GM23338 (cell line): ENCODE data around the gene BCL2.

Source experiments
- EZH2 ChIP-seq: fragments of 200-600 bp; sonication (generic); IDR thresholded peaks from one replicate; pipeline ENCODE4 v1.8.0; 2017; ENCODE audit warnings: antibody characterized with exemption, mild to moderate bottlenecking, low read depth; ENCODE audit not compliant: unreplicated experiment
- EZH2phosphoT487 ChIP-seq: fragments of 200-600 bp; sonication (generic); IDR thresholded peaks from one replicate; pipeline ENCODE4 v1.8.1; 2018; ENCODE audit warnings: antibody characterized with exemption; ENCODE audit not compliant: unreplicated experiment
- JUNB ChIP-seq: IDR thresholded peaks from one replicate; pipeline ENCODE4 v1.6.1; 2016; ENCODE audit warnings: antibody characterized with exemption; ENCODE audit not compliant: unreplicated experiment
- POLR2AphosphoS5 ChIP-seq: IDR thresholded peaks from 2 replicates; pipeline ENCODE4 v1.6.1; 2016; ENCODE audit warnings: antibody characterized with exemption, low read depth
- TF ChIP-seq, protein P1 (sequence below), 2 experiments: fragments of 200-600 bp in 1 of 2; sonication (generic) in 1 of 2; conservative IDR thresholded peaks; 2 replicates each; pipeline versions ENCODE4 v1.5.1 to v1.6.1; 2016 to 2017; ENCODE audit warnings: antibody characterized with exemption in 2 of 2, low read depth in 2 of 2, mild to moderate bottlenecking in 2 of 2, moderate library complexity in 1 of 2
- TF ChIP-seq, protein P2 (sequence below): IDR thresholded peaks from one replicate; pipeline ENCODE4 v1.6.1; 2018; ENCODE audit warnings: antibody characterized with exemption; ENCODE audit not compliant: unreplicated experiment
- TF ChIP-seq, protein P3 (sequence below): IDR thresholded peaks from 2 replicates; pipeline ENCODE4 v1.6.1; 2016; ENCODE audit warnings: antibody characterized with exemption

DNA sequence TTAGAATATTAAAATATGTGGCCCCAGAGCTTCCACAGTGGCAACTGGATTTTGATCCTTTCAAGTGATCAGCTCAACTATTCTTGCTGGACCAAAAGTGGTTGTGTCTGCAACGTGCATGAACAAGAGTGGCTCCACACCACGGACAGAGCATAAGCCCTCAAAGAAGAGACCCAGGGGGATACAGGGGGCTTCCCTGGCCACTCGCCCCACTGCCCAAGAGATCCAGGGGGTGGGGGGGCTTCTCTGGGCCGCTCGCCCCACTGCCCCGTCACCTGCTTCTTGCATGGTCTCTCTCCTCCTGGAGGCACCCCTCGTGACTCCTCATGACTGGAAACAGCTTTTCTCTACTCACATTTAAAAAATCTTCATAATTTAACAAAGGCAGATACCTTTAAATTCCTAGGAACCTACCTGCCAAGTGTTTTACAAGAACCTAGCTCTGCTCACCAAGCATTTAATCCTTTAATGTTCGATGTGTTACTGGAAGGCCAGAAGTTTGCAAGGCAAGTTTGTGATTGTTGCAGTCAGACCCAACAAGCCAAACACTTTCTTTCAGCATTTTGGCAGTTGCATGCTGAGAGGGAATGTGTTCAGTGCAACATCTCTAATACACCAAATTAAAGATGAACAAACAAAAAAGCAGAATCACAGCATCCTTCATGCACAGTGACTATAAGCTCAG is 174.3 kb downstream of the BCL2 start:
- TF ChIP-seq, protein P1, sequence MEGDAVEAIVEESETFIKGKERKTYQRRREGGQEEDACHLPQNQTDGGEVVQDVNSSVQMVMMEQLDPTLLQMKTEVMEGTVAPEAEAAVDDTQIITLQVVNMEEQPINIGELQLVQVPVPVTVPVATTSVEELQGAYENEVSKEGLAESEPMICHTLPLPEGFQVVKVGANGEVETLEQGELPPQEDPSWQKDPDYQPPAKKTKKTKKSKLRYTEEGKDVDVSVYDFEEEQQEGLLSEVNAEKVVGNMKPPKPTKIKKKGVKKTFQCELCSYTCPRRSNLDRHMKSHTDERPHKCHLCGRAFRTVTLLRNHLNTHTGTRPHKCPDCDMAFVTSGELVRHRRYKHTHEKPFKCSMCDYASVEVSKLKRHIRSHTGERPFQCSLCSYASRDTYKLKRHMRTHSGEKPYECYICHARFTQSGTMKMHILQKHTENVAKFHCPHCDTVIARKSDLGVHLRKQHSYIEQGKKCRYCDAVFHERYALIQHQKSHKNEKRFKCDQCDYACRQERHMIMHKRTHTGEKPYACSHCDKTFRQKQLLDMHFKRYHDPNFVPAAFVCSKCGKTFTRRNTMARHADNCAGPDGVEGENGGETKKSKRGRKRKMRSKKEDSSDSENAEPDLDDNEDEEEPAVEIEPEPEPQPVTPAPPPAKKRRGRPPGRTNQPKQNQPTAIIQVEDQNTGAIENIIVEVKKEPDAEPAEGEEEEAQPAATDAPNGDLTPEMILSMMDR (conservative IDR thresholded peaks at IDR 0.05; ENCODE audit: low read depth in 2 of 2) = no peak
- no peak for TF ChIP-seq JUNB
- TF ChIP-seq EZH2 = no peak
- TF ChIP-seq, protein P2, sequence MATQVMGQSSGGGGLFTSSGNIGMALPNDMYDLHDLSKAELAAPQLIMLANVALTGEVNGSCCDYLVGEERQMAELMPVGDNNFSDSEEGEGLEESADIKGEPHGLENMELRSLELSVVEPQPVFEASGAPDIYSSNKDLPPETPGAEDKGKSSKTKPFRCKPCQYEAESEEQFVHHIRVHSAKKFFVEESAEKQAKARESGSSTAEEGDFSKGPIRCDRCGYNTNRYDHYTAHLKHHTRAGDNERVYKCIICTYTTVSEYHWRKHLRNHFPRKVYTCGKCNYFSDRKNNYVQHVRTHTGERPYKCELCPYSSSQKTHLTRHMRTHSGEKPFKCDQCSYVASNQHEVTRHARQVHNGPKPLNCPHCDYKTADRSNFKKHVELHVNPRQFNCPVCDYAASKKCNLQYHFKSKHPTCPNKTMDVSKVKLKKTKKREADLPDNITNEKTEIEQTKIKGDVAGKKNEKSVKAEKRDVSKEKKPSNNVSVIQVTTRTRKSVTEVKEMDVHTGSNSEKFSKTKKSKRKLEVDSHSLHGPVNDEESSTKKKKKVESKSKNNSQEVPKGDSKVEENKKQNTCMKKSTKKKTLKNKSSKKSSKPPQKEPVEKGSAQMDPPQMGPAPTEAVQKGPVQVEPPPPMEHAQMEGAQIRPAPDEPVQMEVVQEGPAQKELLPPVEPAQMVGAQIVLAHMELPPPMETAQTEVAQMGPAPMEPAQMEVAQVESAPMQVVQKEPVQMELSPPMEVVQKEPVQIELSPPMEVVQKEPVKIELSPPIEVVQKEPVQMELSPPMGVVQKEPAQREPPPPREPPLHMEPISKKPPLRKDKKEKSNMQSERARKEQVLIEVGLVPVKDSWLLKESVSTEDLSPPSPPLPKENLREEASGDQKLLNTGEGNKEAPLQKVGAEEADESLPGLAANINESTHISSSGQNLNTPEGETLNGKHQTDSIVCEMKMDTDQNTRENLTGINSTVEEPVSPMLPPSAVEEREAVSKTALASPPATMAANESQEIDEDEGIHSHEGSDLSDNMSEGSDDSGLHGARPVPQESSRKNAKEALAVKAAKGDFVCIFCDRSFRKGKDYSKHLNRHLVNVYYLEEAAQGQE = no peak
- TF ChIP-seq, protein P3, sequence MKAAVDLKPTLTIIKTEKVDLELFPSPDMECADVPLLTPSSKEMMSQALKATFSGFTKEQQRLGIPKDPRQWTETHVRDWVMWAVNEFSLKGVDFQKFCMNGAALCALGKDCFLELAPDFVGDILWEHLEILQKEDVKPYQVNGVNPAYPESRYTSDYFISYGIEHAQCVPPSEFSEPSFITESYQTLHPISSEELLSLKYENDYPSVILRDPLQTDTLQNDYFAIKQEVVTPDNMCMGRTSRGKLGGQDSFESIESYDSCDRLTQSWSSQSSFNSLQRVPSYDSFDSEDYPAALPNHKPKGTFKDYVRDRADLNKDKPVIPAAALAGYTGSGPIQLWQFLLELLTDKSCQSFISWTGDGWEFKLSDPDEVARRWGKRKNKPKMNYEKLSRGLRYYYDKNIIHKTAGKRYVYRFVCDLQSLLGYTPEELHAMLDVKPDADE = no peak
- TF ChIP-seq POLR2AphosphoS5 = no peak
- no peak for TF ChIP-seq EZH2phosphoT487
